PC-9 (cell line): ENCODE measurements around the gene CTNND2. TPM values are rescaled to one million over a fixed set of nuclear protein-coding genes. Genes with fewer than 3 reads are reported as not detected.

Experiments used
- BruUV-seq: library from RNA; stranded (reverse); fragments of 400-500 nt; replicated peaks from 2 replicates; lab custom pipeline; 2021; lab: Mats Ljungman, UMichigan
- CTCF ChIA-PET: fragments of 300-600 bp; sonication (Branson Sonifier 250); formaldehyde crosslinking; loops from one replicate; lab custom pipeline; 2022; ENCODE audit warnings: antibody characterized with exemption; lab: Charles Lee
- POLR2A ChIA-PET: fragments of 300-600 bp; sonication (Branson Sonifier 250); formaldehyde crosslinking; loops from one replicate; lab custom pipeline; 2022; ENCODE audit warnings: antibody characterized with exemption; ENCODE audit not compliant: unreplicated experiment; lab: Charles Lee
- DNase-seq, 2 experiments: peaks; one replicate each; pipeline versions ENCODE4 v3.0.0 to v3.0.0-alpha.2; 2015 to 2022; ENCODE audit warnings: mixed read lengths in 1 of 2
- H2AFZ ChIP-seq: fragments of 200-600 bp; sonication (generic); 2 replicates; pipeline ENCODE4 v1.8.1; 2017; ENCODE audit warnings: antibody characterized with exemption
- H3F3A ChIP-seq: fragments of 200-600 bp; sonication (generic); 2 replicates; pipeline ENCODE4 v1.8.1; 2017; ENCODE audit warnings: antibody characterized with exemption, mild to moderate bottlenecking, low read depth; ENCODE audit not compliant: insufficient read depth
- H3K27ac ChIP-seq: fragments of 200-600 bp; sonication (generic); 2 replicates; pipeline ENCODE4 v1.6.1; 2016; ENCODE audit warnings: mixed run types
- H3K27me3 ChIP-seq: fragments of 200-600 bp; sonication (generic); 2 replicates; pipeline ENCODE4 v1.6.1; 2016; ENCODE audit warnings: low read depth, mixed run types; ENCODE audit not compliant: insufficient read depth
- H3K36me3 ChIP-seq: fragments of 200-600 bp; sonication (generic); 2 replicates; pipeline ENCODE4 v1.6.1; 2016; ENCODE audit warnings: low read depth, mixed run types
- H3K4me1 ChIP-seq: fragments of 200-600 bp; sonication (generic); replicated peaks from 2 replicates; pipeline ENCODE4 v1.6.1; 2016; ENCODE audit warnings: mixed run types; ENCODE audit not compliant: insufficient read depth
- H3K4me2 ChIP-seq: fragments of 200-600 bp; sonication (generic); 2 replicates; pipeline ENCODE4 v1.6.1; 2017; ENCODE audit warnings: mixed run types
- H3K4me3 ChIP-seq: fragments of 200-600 bp; sonication (generic); 2 replicates; pipeline ENCODE4 v1.6.1; 2016; ENCODE audit warnings: mixed run types
- H3K79me2 ChIP-seq: fragments of 200-600 bp; sonication (generic); 2 replicates; pipeline ENCODE4 v1.6.1; 2017; ENCODE audit warnings: low read depth, mixed run types
- H3K9me2 ChIP-seq: fragments of 200-600 bp; sonication (generic); 2 replicates; pipeline ENCODE4 v1.8.1; 2017; ENCODE audit warnings: mild to moderate bottlenecking; ENCODE audit not compliant: insufficient read depth
- H3K9me3 ChIP-seq: fragments of 200-600 bp; sonication (generic); 2 replicates; pipeline ENCODE4 v1.8.1; 2016; ENCODE audit warnings: low read depth; ENCODE audit not compliant: insufficient read depth
- H4K20me1 ChIP-seq: fragments of 200-600 bp; sonication (generic); 2 replicates; pipeline ENCODE4 v1.8.1; 2017; ENCODE audit not compliant: insufficient read depth
- EZH2 ChIP-seq: fragments of 200-600 bp; sonication (generic); IDR thresholded peaks from 2 replicates; pipeline ENCODE4 v1.8.0; 2017; ENCODE audit warnings: antibody characterized with exemption, low read depth
- intact Hi-C: fragments of 100-400 bp; cut with micrococcal nuclease; formaldehyde crosslinking; loops from one replicate; pipeline ENCODE4 v1.10.0; 2022; ENCODE audit not compliant: unreplicated experiment
- total RNA-seq: library from RNA; stranded (reverse); gene quantifications from 2 replicates; pipeline ENCODE4 v1.2.3, GENCODE V29; 2021
- TF ChIP-seq, protein P1 (sequence below): fragments of 200-600 bp; sonication (generic); conservative IDR thresholded peaks from 2 replicates; pipeline ENCODE4 v1.6.1; 2017; ENCODE audit warnings: mixed run types, antibody characterized with exemption, mild to moderate bottlenecking, moderate library complexity

CTNND2 gene
- total RNA-seq, 1 experiment from 2014 or later = not detected

DNA sequence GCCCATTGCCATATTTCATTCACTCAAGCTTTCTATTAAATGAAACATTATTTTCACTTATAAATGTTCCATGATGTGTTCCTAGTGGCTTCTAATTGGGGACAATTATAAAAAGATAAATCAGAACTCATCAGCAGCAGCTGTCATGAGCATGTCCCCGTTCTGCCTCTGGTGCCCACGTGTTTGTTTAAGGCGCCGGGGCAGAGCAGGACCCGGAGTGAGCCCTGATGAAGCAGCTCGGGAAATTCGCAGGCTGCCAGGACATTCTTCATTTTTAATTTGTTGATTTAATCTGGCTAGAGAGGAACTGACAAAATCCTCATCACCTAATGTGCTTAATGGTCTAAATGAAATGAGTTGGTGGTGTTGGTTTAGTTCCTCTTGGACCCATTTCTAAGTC, 475.0 kb downstream of the CTNND2 start:
- BruUV-seq = no TSS peak
- CTCF ChIA-PET = no interaction called here
- H3K4me3 ChIP-seq = no peak overlapping the region
- peaks cover 76% of the 10 kb centered on the region for H3K27me3 ChIP-seq
- H3K27ac ChIP-seq = no peak overlapping the region
- no peaks in the 10 kb centered on the region for H3K9me2 ChIP-seq
- no peak overlapping the region for H2AFZ ChIP-seq
- intact Hi-C loops = no loop called here
- no peaks in the 10 kb centered on the region for H3K36me3 ChIP-seq
- no peaks in the 10 kb centered on the region for H3F3A ChIP-seq
- no peaks in the 10 kb centered on the region for H3K79me2 ChIP-seq
- H3K4me2 ChIP-seq = no peak overlapping the region
- POLR2A ChIA-PET = no interaction called here
- no peaks in the 10 kb centered on the region for H4K20me1 ChIP-seq
- DNase-seq = no peak
- no peaks in the 10 kb centered on the region for H3K9me3 ChIP-seq
- H3K4me1 ChIP-seq = no peaks in the 10 kb centered on the region
- TF ChIP-seq EZH2 = no peak
- TF ChIP-seq, protein P1, sequence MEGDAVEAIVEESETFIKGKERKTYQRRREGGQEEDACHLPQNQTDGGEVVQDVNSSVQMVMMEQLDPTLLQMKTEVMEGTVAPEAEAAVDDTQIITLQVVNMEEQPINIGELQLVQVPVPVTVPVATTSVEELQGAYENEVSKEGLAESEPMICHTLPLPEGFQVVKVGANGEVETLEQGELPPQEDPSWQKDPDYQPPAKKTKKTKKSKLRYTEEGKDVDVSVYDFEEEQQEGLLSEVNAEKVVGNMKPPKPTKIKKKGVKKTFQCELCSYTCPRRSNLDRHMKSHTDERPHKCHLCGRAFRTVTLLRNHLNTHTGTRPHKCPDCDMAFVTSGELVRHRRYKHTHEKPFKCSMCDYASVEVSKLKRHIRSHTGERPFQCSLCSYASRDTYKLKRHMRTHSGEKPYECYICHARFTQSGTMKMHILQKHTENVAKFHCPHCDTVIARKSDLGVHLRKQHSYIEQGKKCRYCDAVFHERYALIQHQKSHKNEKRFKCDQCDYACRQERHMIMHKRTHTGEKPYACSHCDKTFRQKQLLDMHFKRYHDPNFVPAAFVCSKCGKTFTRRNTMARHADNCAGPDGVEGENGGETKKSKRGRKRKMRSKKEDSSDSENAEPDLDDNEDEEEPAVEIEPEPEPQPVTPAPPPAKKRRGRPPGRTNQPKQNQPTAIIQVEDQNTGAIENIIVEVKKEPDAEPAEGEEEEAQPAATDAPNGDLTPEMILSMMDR = no peak

DNA sequence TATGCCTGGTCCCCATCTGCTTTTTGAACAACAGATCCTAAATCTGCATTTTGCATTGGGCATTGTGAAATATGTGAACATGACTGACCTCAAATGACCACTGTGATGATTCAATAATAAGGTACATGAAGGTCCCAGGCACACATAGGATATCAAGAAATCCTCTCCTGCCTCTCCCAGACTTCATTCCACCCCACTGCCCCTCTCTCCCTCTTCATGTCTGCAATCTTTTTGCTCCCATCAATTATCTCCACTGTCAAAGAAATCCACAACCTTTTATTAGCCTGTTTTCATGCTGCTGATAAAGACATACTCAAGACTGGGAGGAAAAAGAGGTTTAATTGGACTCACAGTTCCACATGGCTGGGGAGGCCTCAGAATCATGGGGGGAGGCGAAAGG, 476.7 kb downstream of the CTNND2 start:
- Histone ChIP-seq H2AFZ (no peak overlapping the region), H3K4me2 (no peak overlapping the region), H3K27me3 (peaks cover 77% of the 10 kb centered on the region), H3K4me1 (no peaks in the 10 kb centered on the region), H3K4me3 (no peak overlapping the region), H3K27ac (no peak overlapping the region), H3K9me3 (no peaks in the 10 kb centered on the region), H4K20me1 (no peaks in the 10 kb centered on the region), H3K79me2 (no peaks in the 10 kb centered on the region), H3K9me2 (no peaks in the 10 kb centered on the region), H3K36me3 (no peaks in the 10 kb centered on the region), H3F3A (no peaks in the 10 kb centered on the region)
- BruUV-seq = no TSS peak
- ChIA-PET CTCF (interaction anchor here (0.6 kb wide), 1 partner anchor 13 kb away, joined by 3 read pairs; no protein-coding TSS in a partner anchor), POLR2A (no interaction called here)
- intact Hi-C loops = no loop called here
- no peak for DNase-seq
- TF ChIP-seq EZH2 = no peak
- TF ChIP-seq, protein P1 = no peak

DNA sequence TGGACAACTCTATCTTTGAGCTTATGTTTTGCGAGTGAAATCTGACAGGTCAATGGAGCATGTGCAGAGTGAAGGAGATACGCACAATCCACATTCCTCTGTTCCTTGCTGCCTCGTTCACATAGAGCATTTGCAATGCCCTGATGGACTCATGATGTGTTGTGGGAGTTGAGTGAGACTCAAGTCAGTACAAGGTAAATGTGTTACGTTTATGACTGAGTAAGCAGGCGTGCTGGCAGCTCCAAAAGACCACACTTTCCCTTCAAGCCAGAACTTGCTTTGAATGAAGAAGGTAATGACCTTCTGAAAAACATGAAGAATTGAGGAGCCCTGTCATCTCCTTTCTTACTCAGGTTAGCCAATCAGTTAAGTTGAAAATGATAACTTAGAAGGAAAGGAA, 477.8 kb downstream of the CTNND2 start:
- Histone ChIP-seq H3K9me2 (no peaks in the 10 kb centered on the region), H3K9me3 (no peaks in the 10 kb centered on the region), H3K4me3 (no peak overlapping the region), H3K27me3 (peaks cover 79% of the 10 kb centered on the region), H3K4me1 (no peaks in the 10 kb centered on the region), H3F3A (no peaks in the 10 kb centered on the region), H3K79me2 (no peaks in the 10 kb centered on the region), H4K20me1 (no peaks in the 10 kb centered on the region), H3K27ac (no peak overlapping the region), H2AFZ (no peak overlapping the region), H3K36me3 (no peaks in the 10 kb centered on the region), H3K4me2 (no peak overlapping the region)
- no peak for DNase-seq
- BruUV-seq = no TSS peak
- intact Hi-C loops = no loop called here
- TF ChIP-seq, protein P1 = no peak
- TF ChIP-seq EZH2 = no peak
- ChIA-PET CTCF (no interaction called here), POLR2A (no interaction called here)
